D341Med (cell line): ENCODE results near the gene PAFAH1B2.
"Not testable (repeated sequence)": the region's sequence is repeated elsewhere in the genome, so short reads cannot be mapped to it uniquely, and the experiment has no call there.

Source experiments
- DNase-seq: peaks from one replicate; pipeline ENCODE4 v3.0.0; 2012; ENCODE audit warnings: low spot score

PAFAH1B2 gene

GRCh38 chr11:117143871-117144476 is at the start of gene PAFAH1B2:
Gene PAFAH1B2 (plus strand): TSS chr11:117144287. CDS start chr11:117152448, 8,161 bp downstream.
- peak; percentile 98 for DNase-seq

GRCh38 chr11:117094776-117095175 is 49.3 kb upstream of the PAFAH1B2 start:
- no peak for DNase-seq

GRCh38 chr11:117095284-117096161 is 48.6 kb upstream of the PAFAH1B2 start:
- no peak for DNase-seq

- DNase-seq, result no peak
Observed at GRCh38 chr11:117096201-117096991, 47.7 kb upstream of the PAFAH1B2 start.

GRCh38 chr11:117097014-117097388 is 47.1 kb upstream of the PAFAH1B2 start:
- DNase-seq, result no peak

- peak; percentile 77 for DNase-seq
Observed at GRCh38 chr11:117097389-117098268, 46.5 kb upstream of the PAFAH1B2 start.

GRCh38 chr11:117098269-117099232 is 45.5 kb upstream of the PAFAH1B2 start, which contains the start of gene SIK3:
Gene SIK3 (minus strand): TSS chr11:117098428. CDS start chr11:117098415, 13 bp downstream.
- peak; percentile 99 for DNase-seq

- DNase-seq, result no peak
Observed at GRCh38 chr11:117099696-117100095, 44.4 kb upstream of the PAFAH1B2 start.

- no peak for DNase-seq
Observed at GRCh38 chr11:117100556-117100955, 43.5 kb upstream of the PAFAH1B2 start.

- no peak for DNase-seq
Observed at GRCh38 chr11:117107701-117108590, 36.1 kb upstream of the PAFAH1B2 start.

- DNase-seq, result no peak
Observed at GRCh38 chr11:117110294-117110950, 33.7 kb upstream of the PAFAH1B2 start.

- not testable (repeated sequence) for DNase-seq
Observed at GRCh38 chr11:117112497-117112896, 31.6 kb upstream of the PAFAH1B2 start.

- DNase-seq, result not testable (repeated sequence)
Observed at GRCh38 chr11:117112939-117113338, 31.1 kb upstream of the PAFAH1B2 start.

- no peak for DNase-seq
Observed at GRCh38 chr11:117117681-117118080, 26.4 kb upstream of the PAFAH1B2 start.

GRCh38 chr11:117121176-117121575 is 22.9 kb upstream of the PAFAH1B2 start:
- DNase-seq, result no peak

GRCh38 chr11:117122556-117122955 is 21.5 kb upstream of the PAFAH1B2 start:
- no peak for DNase-seq

- no peak for DNase-seq
Observed at GRCh38 chr11:117126223-117126965, 17.7 kb upstream of the PAFAH1B2 start.
